ENCODE data around the gene WFS1. TPM values are rescaled to one million over a fixed set of nuclear protein-coding genes. Genes with fewer than 3 reads are reported as not detected.

WFS1 gene
- total RNA-seq, 1 donor from 2014 or later = 26.0 TPM

DNA sequence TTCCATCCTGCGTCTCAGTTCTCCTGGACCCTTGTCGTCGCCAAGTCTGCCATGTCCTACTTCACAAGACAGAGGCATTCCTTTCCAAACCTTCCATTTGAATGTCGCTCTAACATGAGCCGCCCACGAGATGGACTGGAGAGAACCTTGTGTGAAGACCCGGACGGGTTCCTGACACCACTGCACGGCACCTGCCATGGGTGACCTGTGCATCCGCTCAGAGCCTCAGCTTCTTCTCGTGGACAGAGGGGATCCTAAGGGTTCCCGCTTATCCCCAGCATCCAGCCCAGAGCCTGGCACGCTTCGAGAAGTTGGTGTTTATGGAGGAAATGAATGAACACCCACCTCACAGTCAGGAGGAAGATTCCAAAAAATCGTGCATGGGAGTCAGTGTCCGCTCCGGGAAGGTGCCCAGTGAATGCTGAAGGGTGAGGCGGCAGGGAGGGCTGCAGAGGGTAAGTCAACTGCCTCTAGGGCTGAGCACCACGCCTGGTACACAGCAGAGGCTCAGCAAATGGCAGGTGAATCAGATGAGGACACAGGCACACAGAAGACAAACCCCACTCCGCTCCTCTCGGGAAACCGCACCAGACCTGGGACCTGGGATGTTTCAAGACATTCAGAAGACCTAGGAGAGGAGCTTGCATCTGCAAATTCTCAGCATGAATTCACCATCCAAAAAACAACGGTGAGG is 52.6 kb downstream of the WFS1 start:
- DNase-seq (ENCODE audit: low read depth) = no peak
- Histone ChIP-seq H3K4me3 (ENCODE audit: low read depth, low read length) (no peak overlapping the region), H3K27me3 (ENCODE audit: control insufficient read depth, insufficient read depth, low read length) (peaks cover 8% of the 10 kb centered on the region), H3K36me3 (ENCODE audit: control insufficient read depth, insufficient read depth, low read length) (no peaks in the 10 kb centered on the region)
- TF ChIP-seq, protein P1, sequence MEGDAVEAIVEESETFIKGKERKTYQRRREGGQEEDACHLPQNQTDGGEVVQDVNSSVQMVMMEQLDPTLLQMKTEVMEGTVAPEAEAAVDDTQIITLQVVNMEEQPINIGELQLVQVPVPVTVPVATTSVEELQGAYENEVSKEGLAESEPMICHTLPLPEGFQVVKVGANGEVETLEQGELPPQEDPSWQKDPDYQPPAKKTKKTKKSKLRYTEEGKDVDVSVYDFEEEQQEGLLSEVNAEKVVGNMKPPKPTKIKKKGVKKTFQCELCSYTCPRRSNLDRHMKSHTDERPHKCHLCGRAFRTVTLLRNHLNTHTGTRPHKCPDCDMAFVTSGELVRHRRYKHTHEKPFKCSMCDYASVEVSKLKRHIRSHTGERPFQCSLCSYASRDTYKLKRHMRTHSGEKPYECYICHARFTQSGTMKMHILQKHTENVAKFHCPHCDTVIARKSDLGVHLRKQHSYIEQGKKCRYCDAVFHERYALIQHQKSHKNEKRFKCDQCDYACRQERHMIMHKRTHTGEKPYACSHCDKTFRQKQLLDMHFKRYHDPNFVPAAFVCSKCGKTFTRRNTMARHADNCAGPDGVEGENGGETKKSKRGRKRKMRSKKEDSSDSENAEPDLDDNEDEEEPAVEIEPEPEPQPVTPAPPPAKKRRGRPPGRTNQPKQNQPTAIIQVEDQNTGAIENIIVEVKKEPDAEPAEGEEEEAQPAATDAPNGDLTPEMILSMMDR (IDR thresholded peaks at IDR 0.05; ENCODE audit: insufficient read depth, low read length, poor library complexity, severe bottlenecking) = no peak

DNA sequence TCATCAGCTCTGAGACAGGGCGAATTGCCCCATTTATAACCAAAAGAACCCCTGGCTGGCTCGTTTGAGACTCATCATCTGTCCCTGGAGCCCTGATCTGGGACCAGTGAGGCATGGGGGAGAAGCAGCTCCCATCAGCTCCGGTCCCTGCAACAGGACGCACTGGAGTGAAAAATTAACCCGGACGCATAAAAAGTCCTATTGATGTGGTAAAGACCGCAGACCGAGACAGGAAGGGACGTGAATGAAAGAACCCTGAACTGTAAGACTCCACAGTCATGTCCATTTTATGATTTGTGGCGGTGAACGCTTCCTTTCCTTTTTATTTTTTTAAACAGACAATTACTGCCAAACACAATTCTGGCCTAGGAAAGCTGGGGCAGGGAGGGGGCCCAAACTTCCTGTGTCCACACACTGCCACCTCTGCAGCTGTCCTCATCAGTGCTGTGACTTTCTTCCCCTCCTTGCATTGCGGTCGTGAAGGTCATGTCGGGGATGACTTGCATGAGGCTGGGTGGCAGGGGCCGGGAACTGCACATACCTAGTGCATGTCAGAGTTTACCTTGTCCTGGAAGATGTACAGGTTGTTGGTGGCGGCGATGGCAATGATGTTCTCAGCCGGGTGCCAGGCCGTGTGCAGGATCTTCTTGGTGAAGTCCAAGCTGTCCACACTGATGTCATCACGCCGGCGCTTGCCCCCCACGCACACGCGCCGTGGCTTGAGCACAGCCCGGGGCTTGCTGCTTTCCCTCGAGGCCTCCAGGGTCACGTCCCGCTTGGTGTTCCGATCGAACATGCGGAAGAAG is 53.3 kb downstream of the WFS1 start:
- TF ChIP-seq, protein P1 (IDR thresholded peaks at IDR 0.05; ENCODE audit: insufficient read depth, low read length, poor library complexity, severe bottlenecking) = no peak
- Histone ChIP-seq H3K36me3 (ENCODE audit: control insufficient read depth, insufficient read depth, low read length) (no peaks in the 10 kb centered on the region), H3K27me3 (ENCODE audit: control insufficient read depth, insufficient read depth, low read length) (peaks cover 13% of the 10 kb centered on the region), H3K4me3 (ENCODE audit: low read depth, low read length) (no peak overlapping the region)
- peak; percentile 38 for DNase-seq (ENCODE audit: low read depth)

DNA sequence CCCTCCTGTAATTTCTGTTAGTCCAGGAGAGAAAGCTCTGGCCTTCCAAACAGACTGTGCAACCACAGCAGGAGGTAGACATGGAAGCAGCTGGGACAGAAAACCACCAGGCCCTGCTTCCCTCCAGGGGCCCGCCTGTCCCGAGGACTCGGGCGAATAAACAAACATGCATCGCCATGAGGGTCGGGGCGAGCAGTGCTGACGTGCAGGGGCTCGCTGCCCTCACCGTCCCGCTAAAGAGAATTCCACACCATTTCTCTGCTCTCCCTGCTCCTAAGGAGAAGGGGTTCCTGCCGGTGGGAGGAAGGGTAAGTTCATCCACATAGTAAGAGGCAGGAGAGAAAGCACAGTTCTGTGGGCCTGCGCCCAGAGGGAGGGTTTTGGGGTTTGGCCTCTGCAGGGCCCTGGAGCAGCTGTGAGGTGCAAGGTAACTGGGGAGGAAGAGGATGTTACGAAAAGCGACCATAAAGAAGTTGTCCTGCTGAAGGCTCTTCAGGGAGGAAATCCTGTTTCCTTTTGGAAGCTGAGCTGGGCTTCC is 54.9 kb downstream of the WFS1 start:
- TF ChIP-seq, protein P1 (IDR thresholded peaks at IDR 0.05; ENCODE audit: insufficient read depth, low read length, poor library complexity, severe bottlenecking) = no peak
- Histone ChIP-seq H3K27me3 (ENCODE audit: control insufficient read depth, insufficient read depth, low read length) (peaks cover 19% of the 10 kb centered on the region), H3K4me3 (ENCODE audit: low read depth, low read length) (no peak overlapping the region), H3K36me3 (ENCODE audit: control insufficient read depth, insufficient read depth, low read length) (no peaks in the 10 kb centered on the region)
- DNase-seq (ENCODE audit: low read depth) = no peak

DNA sequence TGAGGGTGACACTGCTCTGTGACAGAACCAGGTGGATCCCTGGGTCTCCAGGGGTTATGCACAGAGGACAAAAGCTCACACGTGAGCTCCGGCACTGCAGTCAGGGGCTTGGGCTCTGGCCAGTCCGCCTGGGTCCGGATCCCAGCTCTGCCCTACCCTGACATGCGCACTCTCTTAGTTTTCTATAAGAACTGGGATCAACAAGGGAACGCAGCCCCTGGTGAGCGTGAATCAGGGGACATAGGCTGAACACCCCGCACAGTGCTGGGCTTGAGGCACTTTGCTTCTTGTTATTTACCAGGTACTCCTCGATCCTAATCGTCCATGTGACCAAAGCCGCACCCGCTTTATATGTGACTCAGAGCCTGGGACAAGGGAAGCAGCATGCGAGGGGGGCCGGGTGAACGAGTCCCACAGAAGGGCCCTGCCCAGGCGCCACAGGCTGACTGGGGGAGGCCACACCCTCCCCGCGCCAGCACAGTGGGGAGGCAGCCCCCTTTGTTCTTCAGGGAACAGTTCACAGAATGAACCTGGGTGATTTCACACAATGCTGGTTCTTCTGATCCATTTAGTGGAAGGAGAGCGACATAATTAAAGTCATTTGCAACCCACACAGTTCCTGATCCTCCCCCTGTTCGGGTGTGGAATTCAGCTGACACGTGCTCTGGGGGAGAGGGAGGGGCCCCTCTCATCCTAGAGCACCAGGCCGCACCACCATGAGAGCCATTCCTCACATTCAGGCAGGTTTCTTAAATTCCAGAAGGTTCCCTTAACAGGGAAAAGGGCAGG is 55.5 kb downstream of the WFS1 start:
- H3K4me3 ChIP-seq (ENCODE audit: low read depth, low read length) = no peak overlapping the region
- no peaks in the 10 kb centered on the region for H3K36me3 ChIP-seq (ENCODE audit: control insufficient read depth, insufficient read depth, low read length)
- H3K27me3 ChIP-seq (ENCODE audit: control insufficient read depth, insufficient read depth, low read length) = peaks cover 19% of the 10 kb centered on the region
- TF ChIP-seq, protein P1 (IDR thresholded peaks at IDR 0.05; ENCODE audit: insufficient read depth, low read length, poor library complexity, severe bottlenecking) = no peak
- no peak for DNase-seq (ENCODE audit: low read depth)

DNA sequence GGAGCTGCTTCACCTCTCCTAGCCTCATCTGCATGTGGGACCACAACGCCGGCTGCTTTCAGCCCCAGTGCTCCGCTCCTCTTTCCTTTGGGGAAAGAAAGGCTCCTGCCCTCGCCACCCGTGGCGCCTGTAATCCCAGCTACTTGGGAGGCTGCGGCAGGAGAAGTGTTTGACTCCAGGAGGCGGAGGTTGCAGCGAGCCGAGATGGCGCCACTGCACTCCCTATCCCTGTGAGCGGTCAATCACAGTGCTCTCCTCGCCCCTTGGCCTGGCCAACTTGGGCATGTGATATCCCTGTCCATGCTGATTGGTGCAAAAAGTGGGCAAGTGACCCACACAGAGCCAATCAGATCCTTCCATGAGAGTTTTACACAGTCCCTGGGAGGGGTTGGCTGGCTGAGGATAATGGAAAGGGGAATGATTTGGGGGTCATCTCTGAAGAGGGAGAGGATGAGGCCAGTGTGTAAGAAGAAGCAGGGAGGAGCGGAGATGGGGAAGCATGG is 56.2 kb downstream of the WFS1 start:
- H3K4me3 ChIP-seq (ENCODE audit: low read depth, low read length) = no peak overlapping the region
- H3K36me3 ChIP-seq (ENCODE audit: control insufficient read depth, insufficient read depth, low read length) = no peaks in the 10 kb centered on the region
- DNase-seq (ENCODE audit: low read depth) = no peak
- peaks cover 23% of the 10 kb centered on the region for H3K27me3 ChIP-seq (ENCODE audit: control insufficient read depth, insufficient read depth, low read length)
- TF ChIP-seq, protein P1 (IDR thresholded peaks at IDR 0.05; ENCODE audit: insufficient read depth, low read length, poor library complexity, severe bottlenecking) = no peak
